Left kidney (tissue), 2 donors: ENCODE data around the gene RPTOR. TPM values are rescaled to one million over a fixed set of nuclear protein-coding genes. Genes with fewer than 3 reads are reported as not detected.

Source experiments
- DNase-seq: peaks from one replicate; pipeline ENCODE4 v3.0.0-alpha.2; 2013
- polyA plus RNA-seq: library from polyadenylated mRNA; unstranded; fragments of 120-200 nt; gene quantifications from one replicate; pipeline ENCODE4 v1.2.1, GENCODE V29; 2013; ENCODE audit not compliant: insufficient read length

The RPTOR gene
- polyA plus RNA-seq, 1 donor = 18.6 TPM

- no peak for DNase-seq
Observed at GRCh38 chr17:80996422-80997305, 452.0 kb downstream of the RPTOR start.

- DNase-seq = no peak
Observed at GRCh38 chr17:80997424-80998117, 452.9 kb downstream of the RPTOR start.

GRCh38 chr17:80998118-80998747, 453.6 kb downstream of the RPTOR start:
- DNase-seq = no peak

- no peak for DNase-seq
Observed at GRCh38 chr17:80998748-80999535, 454.3 kb downstream of the RPTOR start.

- no peak for DNase-seq
Observed at GRCh38 chr17:80999536-81000333, 455.1 kb downstream of the RPTOR start.

- DNase-seq = no peak
Observed at GRCh38 chr17:81000334-81000630, 455.6 kb downstream of the RPTOR start.

- no peak for DNase-seq
Observed at GRCh38 chr17:81000631-81001357, 456.2 kb downstream of the RPTOR start.

GRCh38 chr17:81002013-81002384, 457.4 kb downstream of the RPTOR start:
- DNase-seq = no peak

GRCh38 chr17:81002409-81003361, 458.0 kb downstream of the RPTOR start:
- DNase-seq = no peak

GRCh38 chr17:81003711-81004475, 459.3 kb downstream of the RPTOR start:
- DNase-seq = no peak

GRCh38 chr17:81006891-81007290, 462.3 kb downstream of the RPTOR start:
- no peak for DNase-seq

GRCh38 chr17:81008140-81008539, 463.5 kb downstream of the RPTOR start:
- DNase-seq = no peak

- no peak for DNase-seq
Observed at GRCh38 chr17:81009136-81009535, 464.5 kb downstream of the RPTOR start.

GRCh38 chr17:81010935-81011334, 466.3 kb downstream of the RPTOR start:
- no peak for DNase-seq

- DNase-seq = no peak
Observed at GRCh38 chr17:81011951-81012350, 467.3 kb downstream of the RPTOR start.

GRCh38 chr17:81012574-81013447, 468.2 kb downstream of the RPTOR start:
- DNase-seq = no peak

- DNase-seq = no peak
Observed at GRCh38 chr17:81013642-81014041, 469.0 kb downstream of the RPTOR start.

- no peak for DNase-seq
Observed at GRCh38 chr17:81015136-81015535, 470.5 kb downstream of the RPTOR start.
